HCT116 (cell line): ENCODE results near the gene SCGB2B2. TPM values are rescaled to one million over a fixed set of nuclear protein-coding genes. Genes with fewer than 3 reads are reported as not detected.

ENCODE experiments used
- ATAC-seq: fragments of 200-7000 bp; cut with Tn5 transposase; 2 replicates; pipeline ENCODE4 v1.9.1; 2020; ENCODE audit warnings: mild to moderate bottlenecking, moderate library complexity
- BruUV-seq: library from RNA; stranded (reverse); fragments of 400-500 nt; replicated peaks from 2 replicates; lab custom pipeline; 2021; lab: Mats Ljungman, UMichigan
- CTCF ChIA-PET: fragments of 300-600 bp; sonication (Branson Sonifier 250); formaldehyde crosslinking; loops from one replicate; lab custom pipeline; 2021; ENCODE audit warnings: antibody characterized with exemption; lab: Charles Lee
- POLR2A ChIA-PET: fragments of 300-600, 350-600 bp; sonication (Branson Sonifier 250); formaldehyde crosslinking; loops from one replicate; lab custom pipeline; 2021; ENCODE audit warnings: antibody characterized with exemption; lab: Charles Lee
- RAD21 ChIA-PET, 2 experiments: fragments of 300-600 bp; sonication (Branson Sonifier 250); formaldehyde crosslinking; loops; one replicate each; lab custom pipeline; 2023; ENCODE audit warnings: low total read pairs in 2 of 2; ENCODE audit not compliant: uncharacterized antibody in 2 of 2, unreplicated experiment in 2 of 2, low non-redundant PET in 1 of 2; lab: Charles Lee
- DNase-seq: peaks from one replicate; pipeline ENCODE4 v3.0.0-alpha.2; 2010; ENCODE audit warnings: low read depth, low spot score
- H2AFZ ChIP-seq: fragments of 200-600 bp; shearing (Covaris generic), sonication (generic); 2 replicates; pipeline ENCODE4 v1.6.1; 2017; ENCODE audit warnings: low read depth, mixed run types, mixed read lengths, antibody characterized with exemption, low read length; ENCODE audit not compliant: poor library complexity, severe bottlenecking
- H3K27ac ChIP-seq: 2 replicates; pipeline ENCODE4 v1.5.1; 2012; ENCODE audit warnings: low read depth, low read length
- H3K27me3 ChIP-seq: fragments of 200-600 bp; sonication (generic); 2 replicates; pipeline ENCODE4 v1.6.1; 2016; ENCODE audit warnings: mixed run types, low read length, mixed read lengths; ENCODE audit not compliant: insufficient read depth
- H3K36me3 ChIP-seq, 2 experiments: fragments of 200-500 bp in 1 of 2; fragments of 200-600 bp in 1 of 2; sonication (Bioruptor generic) in 1 of 2; sonication (generic) in 1 of 2; 2 replicates each; pipeline versions ENCODE4 v1.5.1 to v1.6.1; 2014 to 2016; ENCODE audit warnings: low read length in 2 of 2, inconsistent platforms in 1 of 2, mixed read lengths in 1 of 2, mixed run types in 1 of 2; ENCODE audit not compliant: insufficient read depth in 2 of 2, control insufficient read depth in 1 of 2
- H3K4me1 ChIP-seq, 2 experiments: fragments of 200-600 bp in 1 of 2; sonication (generic) in 1 of 2; 2 replicates each; pipeline versions ENCODE4 v1.5.1 to v1.6.1; 2012 to 2017; ENCODE audit warnings: low read length in 2 of 2, inconsistent platforms in 1 of 2, mild to moderate bottlenecking in 1 of 2, mixed read lengths in 1 of 2, mixed run types in 1 of 2, moderate library complexity in 1 of 2; ENCODE audit not compliant: insufficient read depth in 2 of 2, control insufficient read depth in 1 of 2
- H3K4me2 ChIP-seq: fragments of 200-600 bp; sonication (generic); 2 replicates; pipeline ENCODE4 v1.6.1; 2017; ENCODE audit warnings: mixed run types, low read length, mixed read lengths
- H3K4me3 ChIP-seq, 2 experiments: fragments of 200-600 bp in 1 of 2; sonication (generic) in 1 of 2; replicated peaks in 1 of 2; 2 replicates each; pipeline ENCODE4 v1.5.1; 2011 to 2016; ENCODE audit warnings: low read length in 2 of 2, control low read depth in 1 of 2, low read depth in 1 of 2, mild to moderate bottlenecking in 1 of 2, mixed read lengths in 1 of 2, mixed run types in 1 of 2
- H3K79me2 ChIP-seq: fragments of 200-600 bp; sonication (generic); 2 replicates; pipeline ENCODE4 v1.6.1; 2017; ENCODE audit warnings: mild to moderate bottlenecking, mixed run types, low read length, moderate library complexity, mixed read lengths; ENCODE audit not compliant: insufficient read depth
- H3K9ac ChIP-seq: fragments of 200-600 bp; sonication (generic); 2 replicates; pipeline ENCODE4 v1.6.1; 2016; ENCODE audit warnings: low read length, mixed read lengths
- H3K9me2 ChIP-seq: fragments of 200-600 bp; sonication (generic), shearing (Covaris generic); 2 replicates; pipeline ENCODE4 v1.6.1; 2017; ENCODE audit warnings: mixed run types, mild to moderate bottlenecking, moderate library complexity; ENCODE audit not compliant: insufficient read depth
- H3K9me3 ChIP-seq, 2 experiments: fragments of 200-500 bp in 1 of 2; fragments of 200-600 bp in 1 of 2; sonication (Bioruptor generic) in 1 of 2; sonication (generic) in 1 of 2; 2 replicates each; pipeline ENCODE4 v1.6.1; 2014 to 2017; ENCODE audit warnings: low read length in 2 of 2, mixed read lengths in 2 of 2, inconsistent platforms in 1 of 2, low read depth in 1 of 2, mild to moderate bottlenecking in 1 of 2, mixed run types in 1 of 2, moderate library complexity in 1 of 2; ENCODE audit not compliant: control insufficient read depth in 1 of 2, insufficient read depth in 1 of 2
- H4K20me1 ChIP-seq: fragments of 200-600 bp; sonication (generic), shearing (Covaris generic); 2 replicates; pipeline ENCODE4 v1.6.1; 2017; ENCODE audit warnings: mixed run types, mild to moderate bottlenecking, moderate library complexity; ENCODE audit not compliant: insufficient read depth
- EGR1 ChIP-seq: IDR thresholded peaks from 2 replicates; pipeline ENCODE4 v1.6.1; 2012; ENCODE audit warnings: low read depth
- ELF1 ChIP-seq: IDR thresholded peaks from 2 replicates; pipeline ENCODE4 v1.6.1; 2012; ENCODE audit warnings: low read depth, borderline replicate concordance
- EZH2 ChIP-seq: fragments of 200-600 bp; sonication (generic); IDR thresholded peaks from 2 replicates; pipeline ENCODE4 v1.6.1; 2017; ENCODE audit warnings: antibody characterized with exemption, mixed run types
- EZH2phosphoT487 ChIP-seq: fragments of 200-600 bp; IDR thresholded peaks from 2 replicates; pipeline ENCODE4 v1.6.1; 2018; ENCODE audit warnings: antibody characterized with exemption, borderline replicate concordance
- FOSL1 ChIP-seq: IDR thresholded peaks from 2 replicates; pipeline ENCODE4 v1.6.1; 2012; ENCODE audit warnings: low read depth
- POLR2A ChIP-seq: IDR thresholded peaks from 2 replicates; pipeline ENCODE4 v1.7.0; 2011; ENCODE audit warnings: borderline replicate concordance; ENCODE audit not compliant: insufficient read depth, insufficient read length; ENCODE audit errors: extremely low read depth
- POLR2AphosphoS5 ChIP-seq: IDR thresholded peaks from 2 replicates; pipeline ENCODE4 v1.6.1; 2011; ENCODE audit warnings: mild to moderate bottlenecking, low read depth, low read length, moderate library complexity
- SIN3A ChIP-seq: IDR thresholded peaks from 2 replicates; pipeline ENCODE4 v1.6.1; 2012; ENCODE audit warnings: low read depth
- SRF ChIP-seq: IDR thresholded peaks from 2 replicates; pipeline ENCODE4 v1.6.1; 2012; ENCODE audit warnings: low read depth
- TCF7L2 ChIP-seq: IDR thresholded peaks from 2 replicates; pipeline ENCODE4 v1.7.0; 2011; ENCODE audit warnings: borderline replicate concordance, inconsistent platforms; ENCODE audit not compliant: insufficient read depth, insufficient read length; ENCODE audit errors: extremely low read depth
- intact Hi-C: fragments of 100-400 bp; cut with micrococcal nuclease; formaldehyde crosslinking; loops from 2 replicates; pipeline ENCODE4 v1.10.0; 2022
- total RNA-seq: library from RNA; stranded (reverse); gene quantifications from one replicate; pipeline ENCODE4 v1.2.1, GENCODE V29; 2021; ENCODE audit not compliant: unreplicated experiment
- TF ChIP-seq, protein P1 (sequence below), 3 experiments: fragments of 200-600 bp in 1 of 3; sonication (generic) in 1 of 3; IDR thresholded peaks in 2 of 3; conservative IDR thresholded peaks in 1 of 3; 2 replicates each; pipeline ENCODE4 v1.5.1; 2012 to 2017; ENCODE audit warnings: low read depth in 2 of 3, low read length in 2 of 3, antibody characterized with exemption in 1 of 3, borderline replicate concordance in 1 of 3, control low read depth in 1 of 3, mild to moderate bottlenecking in 1 of 3, mixed read lengths in 1 of 3, mixed run types in 1 of 3, moderate library complexity in 1 of 3; ENCODE audit not compliant: insufficient read depth in 1 of 3
- TF ChIP-seq, protein P2 (sequence below): IDR thresholded peaks from 2 replicates; pipeline ENCODE4 v1.6.1; 2011; ENCODE audit warnings: mild to moderate bottlenecking, low read length, moderate library complexity; ENCODE audit not compliant: insufficient replicate concordance; ENCODE audit errors: extremely low read depth
- TF ChIP-seq, protein P3 (sequence below): IDR thresholded peaks from 2 replicates; pipeline ENCODE4 v1.6.1; 2012

The SCGB2B2 gene
- total RNA-seq, 1 experiment from 2014 or later: 0.27 TPM

DNA sequence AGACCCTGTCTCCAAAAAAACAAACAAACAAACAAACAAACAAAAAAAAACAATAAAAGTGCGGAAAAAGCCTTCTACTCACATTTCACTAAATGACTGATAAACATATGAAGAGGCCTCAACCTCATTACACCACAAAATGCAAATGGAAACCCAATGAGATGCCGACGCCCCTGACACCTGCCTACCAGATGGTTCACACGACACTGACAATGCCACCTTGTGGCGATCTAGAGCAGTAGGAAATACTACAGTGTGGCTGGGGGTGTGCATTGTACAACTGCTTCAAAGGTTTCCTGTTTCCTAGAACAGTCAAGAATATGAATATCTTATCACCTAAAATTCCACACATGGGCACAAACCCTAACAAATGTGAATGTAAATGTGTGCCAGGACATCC is 14.0 kb downstream of the SCGB2B2 start (continued):
- TF ChIP-seq, protein P1, sequence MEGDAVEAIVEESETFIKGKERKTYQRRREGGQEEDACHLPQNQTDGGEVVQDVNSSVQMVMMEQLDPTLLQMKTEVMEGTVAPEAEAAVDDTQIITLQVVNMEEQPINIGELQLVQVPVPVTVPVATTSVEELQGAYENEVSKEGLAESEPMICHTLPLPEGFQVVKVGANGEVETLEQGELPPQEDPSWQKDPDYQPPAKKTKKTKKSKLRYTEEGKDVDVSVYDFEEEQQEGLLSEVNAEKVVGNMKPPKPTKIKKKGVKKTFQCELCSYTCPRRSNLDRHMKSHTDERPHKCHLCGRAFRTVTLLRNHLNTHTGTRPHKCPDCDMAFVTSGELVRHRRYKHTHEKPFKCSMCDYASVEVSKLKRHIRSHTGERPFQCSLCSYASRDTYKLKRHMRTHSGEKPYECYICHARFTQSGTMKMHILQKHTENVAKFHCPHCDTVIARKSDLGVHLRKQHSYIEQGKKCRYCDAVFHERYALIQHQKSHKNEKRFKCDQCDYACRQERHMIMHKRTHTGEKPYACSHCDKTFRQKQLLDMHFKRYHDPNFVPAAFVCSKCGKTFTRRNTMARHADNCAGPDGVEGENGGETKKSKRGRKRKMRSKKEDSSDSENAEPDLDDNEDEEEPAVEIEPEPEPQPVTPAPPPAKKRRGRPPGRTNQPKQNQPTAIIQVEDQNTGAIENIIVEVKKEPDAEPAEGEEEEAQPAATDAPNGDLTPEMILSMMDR (IDR thresholded peaks at IDR 0.05 in 2 of 3, conservative IDR thresholded peaks at IDR 0.05 in 1 of 3; ENCODE audit: borderline replicate concordance in 1 of 3, insufficient read depth in 1 of 3, low read depth in 2 of 3, low read length in 2 of 3): peak; percentile 64 to 74 (median 71); a peak in 5 of 6 replicates
- TF ChIP-seq, protein P2, sequence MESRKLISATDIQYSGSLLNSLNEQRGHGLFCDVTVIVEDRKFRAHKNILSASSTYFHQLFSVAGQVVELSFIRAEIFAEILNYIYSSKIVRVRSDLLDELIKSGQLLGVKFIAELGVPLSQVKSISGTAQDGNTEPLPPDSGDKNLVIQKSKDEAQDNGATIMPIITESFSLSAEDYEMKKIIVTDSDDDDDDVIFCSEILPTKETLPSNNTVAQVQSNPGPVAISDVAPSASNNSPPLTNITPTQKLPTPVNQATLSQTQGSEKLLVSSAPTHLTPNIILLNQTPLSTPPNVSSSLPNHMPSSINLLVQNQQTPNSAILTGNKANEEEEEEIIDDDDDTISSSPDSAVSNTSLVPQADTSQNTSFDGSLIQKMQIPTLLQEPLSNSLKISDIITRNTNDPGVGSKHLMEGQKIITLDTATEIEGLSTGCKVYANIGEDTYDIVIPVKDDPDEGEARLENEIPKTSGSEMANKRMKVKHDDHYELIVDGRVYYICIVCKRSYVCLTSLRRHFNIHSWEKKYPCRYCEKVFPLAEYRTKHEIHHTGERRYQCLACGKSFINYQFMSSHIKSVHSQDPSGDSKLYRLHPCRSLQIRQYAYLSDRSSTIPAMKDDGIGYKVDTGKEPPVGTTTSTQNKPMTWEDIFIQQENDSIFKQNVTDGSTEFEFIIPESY: no peak
- TF ChIP-seq, protein P3, sequence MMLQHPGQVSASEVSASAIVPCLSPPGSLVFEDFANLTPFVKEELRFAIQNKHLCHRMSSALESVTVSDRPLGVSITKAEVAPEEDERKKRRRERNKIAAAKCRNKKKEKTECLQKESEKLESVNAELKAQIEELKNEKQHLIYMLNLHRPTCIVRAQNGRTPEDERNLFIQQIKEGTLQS: no peak
- no peak for TF ChIP-seq POLR2A
- TF ChIP-seq ELF1: no peak
- no peak for TF ChIP-seq EGR1

DNA sequence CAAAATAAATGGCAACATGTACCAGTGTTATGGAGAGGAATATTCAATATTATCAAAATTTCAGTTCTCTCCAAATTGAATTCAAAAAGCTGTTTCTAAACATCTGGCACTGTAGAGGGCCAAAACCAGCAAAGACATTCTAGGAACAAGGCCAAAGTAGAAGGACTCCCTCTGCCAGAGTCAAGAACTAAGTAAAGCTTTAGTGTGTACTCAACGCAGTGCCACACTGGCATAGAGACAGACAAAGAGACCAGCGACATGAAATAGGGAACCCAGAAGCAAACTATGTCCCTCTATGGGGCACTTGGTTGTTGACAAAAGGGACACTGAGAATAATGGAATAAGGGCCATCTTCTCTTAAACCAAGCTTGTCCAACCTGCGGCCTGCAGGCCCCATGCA is 15.6 kb downstream of the SCGB2B2 start:
- H3K4me1 ChIP-seq: no peaks in the 10 kb centered on the region
- intact Hi-C loops: no loop called here
- TF ChIP-seq POLR2AphosphoS5 (no peak), ELF1 (no peak), TCF7L2 (no peak), EZH2phosphoT487 (no peak), FOSL1 (no peak), EGR1 (no peak), SIN3A (no peak), POLR2A (no peak), EZH2 (no peak), SRF (no peak)
- TF ChIP-seq, protein P3: no peak
- TF ChIP-seq, protein P1 (IDR thresholded peaks at IDR 0.05 in 2 of 3, conservative IDR thresholded peaks at IDR 0.05 in 1 of 3; ENCODE audit: borderline replicate concordance in 1 of 3, insufficient read depth in 1 of 3, low read depth in 2 of 3, low read length in 2 of 3): no peak
- no peak overlapping the region for H3K9ac ChIP-seq
- H3K4me2 ChIP-seq: no peak overlapping the region
- no peaks in the 10 kb centered on the region for H3K79me2 ChIP-seq
- no TSS peak for BruUV-seq
- DNase-seq: no peak
- ChIA-PET RAD21 (no interaction called here), CTCF (interaction anchor here (0.7 to 1.8 kb wide), 2 partner anchors 21 to 23 kb away, joined by 3 to 5 read pairs; no protein-coding TSS in a partner anchor), POLR2A (no interaction called here)
- no peak overlapping the region for H3K27ac ChIP-seq
- no peaks in the 10 kb centered on the region for H4K20me1 ChIP-seq
- no peaks in the 10 kb centered on the region for H3K9me2 ChIP-seq
- H3K9me3 ChIP-seq: no peaks in the 10 kb centered on the region
- no peaks in the 10 kb centered on the region for H3K27me3 ChIP-seq
- no peak overlapping the region for H3K4me3 ChIP-seq
- no peak for ATAC-seq
- no peak overlapping the region for H2AFZ ChIP-seq
- H3K36me3 ChIP-seq: no peaks in the 10 kb centered on the region
